ENCODE data around the gene CHN2. TPM values are rescaled to one million over a fixed set of nuclear protein-coding genes. Genes with fewer than 3 reads are reported as not detected.

CHN2 gene
- total RNA-seq, 2 experiments from 2014 or later, result 0.53 to 0.69 TPM

- intact Hi-C loops (cut with micrococcal nuclease), result no loop called here
- no peak overlapping the region for H3K27ac Mint-ChIP-seq
- ChIA-PET CTCF (no interaction called here), POLR2A (no interaction called here)
- H3K4me1 Mint-ChIP-seq (ENCODE audit: low read depth), result no peaks in the 10 kb centered on the region
- H3K4me3 Mint-ChIP-seq, result no peak overlapping the region
- H3K27me3 Mint-ChIP-seq, result no peaks in the 10 kb centered on the region
- H3K36me3 Mint-ChIP-seq, result no peaks in the 10 kb centered on the region
- H3K9me3 Mint-ChIP-seq, result no peaks in the 10 kb centered on the region
- no peak for DNase-seq
These were observed 186.9 kb downstream of the CHN2 start for GRCh38 chr7:29381206-29382094.

GRCh38 chr7:29384277-29384676 is 189.7 kb downstream of the CHN2 start:
- H3K36me3 Mint-ChIP-seq, result no peaks in the 10 kb centered on the region
- no peaks in the 10 kb centered on the region for H3K27me3 Mint-ChIP-seq
- H3K4me3 Mint-ChIP-seq, result no peak overlapping the region
- ChIA-PET CTCF (no interaction called here), POLR2A (no interaction called here)
- DNase-seq, result no peak
- no peak overlapping the region for H3K27ac Mint-ChIP-seq
- H3K4me1 Mint-ChIP-seq (ENCODE audit: low read depth), result no peaks in the 10 kb centered on the region
- H3K9me3 Mint-ChIP-seq, result no peaks in the 10 kb centered on the region
- intact Hi-C loops (cut with micrococcal nuclease), result no loop called here

- intact Hi-C loops (cut with micrococcal nuclease), result no loop called here
- ChIA-PET CTCF (no interaction called here), POLR2A (no interaction called here)
- DNase-seq, result no peak
- Mint-ChIP-seq H3K36me3 (no peaks in the 10 kb centered on the region), H3K4me1 (ENCODE audit: low read depth) (no peaks in the 10 kb centered on the region), H3K27me3 (no peaks in the 10 kb centered on the region), H3K9me3 (no peaks in the 10 kb centered on the region), H3K27ac (no peak overlapping the region), H3K4me3 (no peak overlapping the region)
These were observed 190.7 kb downstream of the CHN2 start for GRCh38 chr7:29385214-29385814.

DNA sequence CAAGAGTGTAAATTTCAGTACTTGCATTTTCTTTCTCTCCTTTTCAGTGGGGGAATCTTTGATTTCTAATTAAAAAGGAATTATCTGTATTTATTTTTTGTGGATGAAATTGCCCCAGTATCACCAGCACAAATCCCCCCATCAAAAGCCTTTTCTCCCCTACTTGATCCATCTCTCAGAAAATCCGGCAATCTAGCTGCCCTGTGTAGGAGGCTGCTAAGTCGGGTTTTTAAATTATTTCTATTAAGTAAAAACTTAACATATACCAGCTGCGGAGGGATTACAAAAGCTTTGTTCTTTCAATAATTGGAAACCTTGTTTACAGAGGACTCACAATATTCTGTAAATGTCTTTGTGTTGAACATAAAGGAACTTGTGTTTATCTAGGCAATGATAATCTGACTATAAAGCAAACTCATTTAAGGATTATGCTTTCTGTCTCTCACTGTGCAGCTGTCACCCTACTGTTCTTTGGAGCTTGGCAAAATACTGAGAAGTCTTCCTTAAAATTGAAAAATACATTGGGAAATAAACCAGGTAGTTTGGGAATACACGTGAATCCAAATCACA is 191.7 kb downstream of the CHN2 start:
- H3K36me3 Mint-ChIP-seq, result no peaks in the 10 kb centered on the region
- POLR2A ChIA-PET, result no interaction called here
- CTCF ChIA-PET, result interaction anchor here (1.0 to 1.2 kb wide), 3 partner anchors 22 to 464 kb away, joined by 3 to 4 read pairs (median 3); no protein-coding TSS in a partner anchor
- H3K27me3 Mint-ChIP-seq, result no peaks in the 10 kb centered on the region
- DNase-seq, result no peak
- intact Hi-C loops (cut with micrococcal nuclease), result no loop called here
- no peaks in the 10 kb centered on the region for H3K9me3 Mint-ChIP-seq
- H3K4me1 Mint-ChIP-seq (ENCODE audit: low read depth), result no peaks in the 10 kb centered on the region
- H3K4me3 Mint-ChIP-seq, result no peak overlapping the region
- no peak overlapping the region for H3K27ac Mint-ChIP-seq

DNA sequence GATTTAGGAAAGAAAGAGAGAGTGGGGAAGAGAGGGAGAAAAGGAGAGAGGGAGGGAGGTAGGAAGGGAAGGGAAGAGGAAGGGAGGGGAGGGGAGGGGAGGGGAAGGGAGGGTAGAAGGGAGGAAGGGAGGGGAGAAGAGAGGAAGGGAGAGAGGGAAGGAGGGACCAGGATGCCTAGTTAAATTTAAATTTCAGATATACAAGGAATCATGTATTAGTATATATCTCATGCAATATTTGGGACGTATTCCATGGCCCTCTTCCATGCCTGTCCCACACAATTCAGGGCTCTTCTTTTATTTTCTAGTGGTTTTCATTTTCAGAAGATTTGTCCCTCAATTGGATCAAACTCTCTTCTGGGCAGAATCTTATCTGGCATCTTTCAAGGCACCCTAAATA is 196.7 kb downstream of the CHN2 start:
- ChIA-PET POLR2A (no interaction called here), CTCF (interaction anchor here (1.1 to 1.2 kb wide), 2 partner anchors 201 to 469 kb away, joined by 3 to 4 read pairs; no protein-coding TSS in a partner anchor)
- no peaks in the 10 kb centered on the region for H3K4me1 Mint-ChIP-seq (ENCODE audit: low read depth)

GRCh38 chr7:29394321-29394720 is 199.7 kb downstream of the CHN2 start:
- no peaks in the 10 kb centered on the region for H3K4me1 Mint-ChIP-seq (ENCODE audit: low read depth)

More for the DNA sequence above, 196.7 kb downstream of the CHN2 start:
- Mint-ChIP-seq H3K36me3 (no peaks in the 10 kb centered on the region), H3K9me3 (no peaks in the 10 kb centered on the region), H3K27ac (no peak overlapping the region), H3K27me3 (no peaks in the 10 kb centered on the region), H3K4me3 (no peak overlapping the region)
- intact Hi-C loops (cut with micrococcal nuclease), result no loop called here
- DNase-seq, result no peak

DNA sequence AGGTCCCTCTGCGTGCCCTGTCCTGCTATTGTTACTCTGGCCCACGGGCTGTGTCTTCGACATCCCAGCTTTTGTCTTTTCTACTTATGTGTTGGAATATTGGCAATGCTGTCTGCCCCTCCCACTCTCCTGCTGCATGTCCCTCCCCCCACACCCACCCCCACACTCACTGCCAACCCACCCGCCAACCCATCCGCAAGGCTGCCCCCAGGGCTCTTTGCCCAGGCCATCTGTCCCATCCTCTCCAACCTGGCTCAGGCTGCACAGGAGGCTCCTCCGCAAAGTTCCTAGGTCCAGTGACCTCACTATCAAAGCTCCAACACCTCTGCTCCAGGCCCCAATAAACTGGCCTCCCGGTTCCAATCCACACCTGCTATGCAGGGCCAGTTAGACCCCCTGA is 202.0 kb downstream of the CHN2 start:
- H3K36me3 Mint-ChIP-seq, result no peaks in the 10 kb centered on the region
- no peak for DNase-seq
- CTCF ChIA-PET, result interaction anchor here (0.8 to 1.5 kb wide), 5 partner anchors 12 to 474 kb away, joined by 3 to 6 read pairs (median 4); no protein-coding TSS in a partner anchor
- H3K4me3 Mint-ChIP-seq, result no peak overlapping the region
- H3K27ac Mint-ChIP-seq, result no peak overlapping the region
- H3K27me3 Mint-ChIP-seq, result no peaks in the 10 kb centered on the region
- no peaks in the 10 kb centered on the region for H3K4me1 Mint-ChIP-seq (ENCODE audit: low read depth)
- intact Hi-C loops (cut with micrococcal nuclease), result no loop called here
- no peaks in the 10 kb centered on the region for H3K9me3 Mint-ChIP-seq
- POLR2A ChIA-PET, result no interaction called here

More at GRCh38 chr7:29394321-29394720, 199.7 kb downstream of the CHN2 start:
- Mint-ChIP-seq H3K27me3 (no peaks in the 10 kb centered on the region), H3K36me3 (no peaks in the 10 kb centered on the region), H3K4me3 (no peak overlapping the region), H3K9me3 (no peaks in the 10 kb centered on the region), H3K27ac (no peak overlapping the region)
- ChIA-PET CTCF (interaction anchor here (1.5 kb wide), 1 partner anchor 14 kb away, joined by 6 read pairs; no protein-coding TSS in a partner anchor), POLR2A (no interaction called here)
- intact Hi-C loops (cut with micrococcal nuclease), result no loop called here
- no peak for DNase-seq

GRCh38 chr7:29397398-29397797 is 202.8 kb downstream of the CHN2 start:
- DNase-seq, result no peak
- Mint-ChIP-seq H3K27ac (no peak overlapping the region), H3K27me3 (no peaks in the 10 kb centered on the region), H3K9me3 (no peaks in the 10 kb centered on the region), H3K36me3 (no peaks in the 10 kb centered on the region), H3K4me1 (ENCODE audit: low read depth) (no peaks in the 10 kb centered on the region), H3K4me3 (no peak overlapping the region)
- ChIA-PET CTCF (interaction anchor here (1.1 to 1.5 kb wide), 4 partner anchors 11 to 475 kb away, joined by 3 to 6 read pairs (median 4); no protein-coding TSS in a partner anchor), POLR2A (no interaction called here)
- intact Hi-C loops (cut with micrococcal nuclease), result no loop called here

GRCh38 chr7:29398011-29398410 is 203.4 kb downstream of the CHN2 start:
- intact Hi-C loops (cut with micrococcal nuclease), result no loop called here
- Mint-ChIP-seq H3K4me1 (ENCODE audit: low read depth) (no peaks in the 10 kb centered on the region), H3K36me3 (no peaks in the 10 kb centered on the region), H3K27ac (no peak overlapping the region), H3K27me3 (no peaks in the 10 kb centered on the region), H3K4me3 (no peak overlapping the region), H3K9me3 (no peaks in the 10 kb centered on the region)
- POLR2A ChIA-PET, result interaction anchor here (0.6 kb wide), 1 partner anchor 990 kb away, joined by 5 read pairs; no protein-coding TSS in a partner anchor
- CTCF ChIA-PET, result interaction anchor here (0.6 to 1.5 kb wide), 2 partner anchors 123 to 476 kb away, joined by 3 to 6 read pairs; no protein-coding TSS in a partner anchor
- DNase-seq, result no peak

DNA sequence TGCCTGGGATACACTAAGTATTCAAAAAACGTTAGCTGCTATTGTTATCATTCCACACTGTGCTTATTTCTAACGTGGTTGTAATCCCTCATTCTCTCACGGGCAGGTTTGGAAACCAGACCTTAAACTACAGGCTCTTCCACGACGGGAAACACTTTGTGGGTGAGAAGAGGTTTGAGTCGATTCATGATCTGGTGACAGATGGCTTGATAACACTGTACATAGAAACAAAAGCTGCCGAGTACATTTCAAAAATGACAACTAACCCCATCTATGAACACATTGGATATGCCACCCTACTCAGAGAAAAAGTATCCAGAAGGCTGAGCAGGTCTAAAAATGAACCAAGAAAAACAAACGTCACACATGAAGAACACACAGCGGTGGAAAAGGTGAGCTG is 205.9 kb downstream of the CHN2 start:
- ChIA-PET CTCF (interaction anchor here (0.9 to 1.3 kb wide), 2 partner anchors 8 to 473 kb away, joined by 3 read pairs; no protein-coding TSS in a partner anchor), POLR2A (no interaction called here)

GRCh38 chr7:29401769-29402168 is 207.2 kb downstream of the CHN2 start:
- Mint-ChIP-seq H3K27ac (no peak overlapping the region), H3K9me3 (no peaks in the 10 kb centered on the region), H3K4me1 (ENCODE audit: low read depth) (no peaks in the 10 kb centered on the region), H3K27me3 (no peaks in the 10 kb centered on the region), H3K36me3 (no peaks in the 10 kb centered on the region), H3K4me3 (no peak overlapping the region)
- intact Hi-C loops (cut with micrococcal nuclease), result no loop called here
- POLR2A ChIA-PET, result no interaction called here
- CTCF ChIA-PET, result interaction anchor here (1.3 kb wide), 1 partner anchor 474 kb away, joined by 3 read pairs; no protein-coding TSS in a partner anchor
- no peak for DNase-seq

More for the DNA sequence above, 205.9 kb downstream of the CHN2 start:
- H3K9me3 Mint-ChIP-seq, result no peaks in the 10 kb centered on the region
- H3K4me1 Mint-ChIP-seq (ENCODE audit: low read depth), result no peaks in the 10 kb centered on the region
- intact Hi-C loops (cut with micrococcal nuclease), result no loop called here
- DNase-seq, result no peak
- H3K4me3 Mint-ChIP-seq, result no peak overlapping the region
- no peaks in the 10 kb centered on the region for H3K36me3 Mint-ChIP-seq
- H3K27me3 Mint-ChIP-seq, result no peaks in the 10 kb centered on the region
- H3K27ac Mint-ChIP-seq, result no peak overlapping the region

GRCh38 chr7:29405891-29406290 is 211.3 kb downstream of the CHN2 start:
- intact Hi-C loops (cut with micrococcal nuclease), result loop anchor here (5.0 kb wide), 1 partner anchor 164 kb away; no protein-coding TSS in a partner anchor
- Mint-ChIP-seq H3K27ac (no peak overlapping the region), H3K9me3 (no peaks in the 10 kb centered on the region), H3K27me3 (peaks cover 3% of the 10 kb centered on the region), H3K4me1 (ENCODE audit: low read depth) (no peaks in the 10 kb centered on the region), H3K4me3 (no peak overlapping the region), H3K36me3 (no peaks in the 10 kb centered on the region)
- POLR2A ChIA-PET, result no interaction called here
- CTCF ChIA-PET, result interaction anchor here (1.1 to 9.0 kb wide), 3 partner anchors 12 to 482 kb away, joined by 3 to 230 read pairs (median 20); no protein-coding TSS in a partner anchor
- DNase-seq, result no peak

Data from activated CD4-positive, alpha-beta memory T cell treated with anti-CD3 and anti-CD28 coated beads for 36 hours (primary cell).